Smooth muscle cell of the coronary artery (primary cell): ENCODE measurements around the gene CPZ. TPM values are rescaled to one million over a fixed set of nuclear protein-coding genes. Genes with fewer than 3 reads are reported as not detected.

Experiments
- total RNA-seq: library from RNA; depleted of rRNA; stranded (reverse); fragments of >200 nt; gene quantifications from 2 replicates; pipeline ENCODE4 v1.2.3, GENCODE V29; 2014; ENCODE audit warnings: low replicate concordance

CPZ gene
- 0.98 and 33.7 TPM in 2 replicates for total RNA-seq

GRCh38 chr4:8592366-8593263, at the start of gene CPZ:
CPZ (plus strand) TSS chr4:8592765; CDS start chr4:8592834, 69 bp downstream.

GRCh38 chr4:8580321-8581093, 12.1 kb upstream of the CPZ start, which contains the start of gene GPR78:
GPR78 (plus strand) TSS chr4:8580392; CDS start chr4:8580983, 591 bp downstream.

Other genes starting within 250 kb of the CPZ start
- gene ACOX3, start 152.0 kb upstream of the CPZ start, total RNA-seq = 17.7 and 34.0 TPM in 2 replicates
- gene TRMT44, start 152.0 kb upstream of the CPZ start, total RNA-seq = 8.1 and 9.3 TPM in 2 replicates
- under 0.01 and 1.4 TPM in 2 replicates for gene GPR78, start 12.4 kb upstream of the CPZ start, total RNA-seq